Activated CD8-positive, alpha-beta T cell treated with anti-CD3 and anti-CD28 coated beads for 36 hours (primary cell): ENCODE results near the gene RPGRIP1L. TPM values are rescaled to one million over a fixed set of nuclear protein-coding genes. Genes with fewer than 3 reads are reported as not detected.

ENCODE experiments used
- ATAC-seq: fragments of 200-7000 bp; cut with Tn5 transposase; one replicate; pipeline ENCODE4 v1.10.0; 2021; ENCODE audit warnings: mild to moderate bottlenecking, moderate library complexity
- CTCF ChIA-PET: fragments of 350-600 bp; sonication (Branson Sonifier 250); formaldehyde crosslinking; loops from one replicate; lab custom pipeline; 2021; ENCODE audit warnings: antibody characterized with exemption; lab: Charles Lee
- POLR2A ChIA-PET: fragments of 350-600 bp; sonication (Branson Sonifier 250); formaldehyde crosslinking; loops from one replicate; lab custom pipeline; 2021; ENCODE audit warnings: antibody characterized with exemption; lab: Charles Lee
- DNase-seq: peaks from one replicate; pipeline ENCODE4 v3.0.0-alpha.2; 2020
- H3K27ac Mint-ChIP-seq: one replicate; pipeline ENCODE4 v1.8.0; 2021; ENCODE audit warnings: mild to moderate bottlenecking, mixed read lengths
- H3K27me3 Mint-ChIP-seq: one replicate; pipeline ENCODE4 v1.8.0; 2021; ENCODE audit warnings: mixed read lengths
- H3K36me3 Mint-ChIP-seq: one replicate; pipeline ENCODE4 v1.8.0; 2021; ENCODE audit warnings: low read depth, mixed read lengths
- H3K4me1 Mint-ChIP-seq: one replicate; pipeline ENCODE4 v1.8.0; 2021; ENCODE audit warnings: low read depth, mixed read lengths
- H3K4me3 Mint-ChIP-seq: one replicate; pipeline ENCODE4 v1.8.0; 2021; ENCODE audit warnings: mild to moderate bottlenecking, moderate library complexity, mixed read lengths
- H3K9me3 Mint-ChIP-seq: one replicate; pipeline ENCODE4 v1.8.0; 2021; ENCODE audit warnings: mixed read lengths
- CTCF ChIP-seq: fragments of 200-600 bp; IDR thresholded peaks from one replicate; pipeline ENCODE4 v1.8.0; 2022; ENCODE audit warnings: antibody characterized with exemption, mild to moderate bottlenecking
- intact Hi-C: fragments of 100-400 bp; cut with micrococcal nuclease; formaldehyde crosslinking; loops from one replicate; pipeline ENCODE4 v1.10.0; 2022
- total RNA-seq, 2 experiments: library from RNA; stranded (reverse); gene quantifications; one replicate each; pipeline ENCODE4 v1.2.3, GENCODE V29; 2021

The RPGRIP1L gene
- total RNA-seq: 1 to 10 TPM; 6.0 to 6.2 TPM

GRCh38 chr16:53703590-53704444, at the start of gene RPGRIP1L, which contains the start of gene FTO:
Gene RPGRIP1L (minus strand): TSS chr16:53703859. CDS start chr16:53700723, 3,136 bp downstream.
Gene FTO (plus strand): TSS chr16:53704156.
- Mint-ChIP-seq H3K4me1 (peaks cover 33% of the 10 kb centered on the region), H3K4me3 (peak within 1 kb of the TSS; percentile 95)
- DNase-seq: peak; percentile 99

GRCh38 chr16:53753431-53753830, 49.8 kb upstream of the RPGRIP1L start:
- Mint-ChIP-seq H3K4me3 (no peak overlapping the region), H3K4me1 (peaks cover 2% of the 10 kb centered on the region), H3K27ac (no peak overlapping the region), H3K9me3 (no peaks in the 10 kb centered on the region), H3K27me3 (no peaks in the 10 kb centered on the region), H3K36me3 (peaks cover 2% of the 10 kb centered on the region)
- DNase-seq (no peak), ATAC-seq (no peak)
- ChIA-PET POLR2A (interaction anchor here (1.1 kb wide), 1 partner anchor 33 kb away, joined by 3 read pairs; no protein-coding TSS in a partner anchor), CTCF (interaction anchor here (0.7 to 2.2 kb wide), 3 partner anchors 10 to 203 kb away, joined by 3 to 19 read pairs (median 4); no protein-coding TSS in a partner anchor)
- intact Hi-C loops: no loop called here
- TF ChIP-seq CTCF: no peak

More at GRCh38 chr16:53703590-53704444, at the start of gene RPGRIP1L, which contains the start of gene FTO:
- ChIA-PET POLR2A (interaction anchor here (0.9 kb wide), 1 partner anchor 21 kb away, joined by 4 read pairs; no protein-coding TSS in a partner anchor), CTCF (interaction anchor here (0.8 to 1.5 kb wide), 2 partner anchors 40 to 41 kb away, joined by 3 to 4 read pairs; no protein-coding TSS in a partner anchor)
- Mint-ChIP-seq H3K27me3 (no peaks in the 10 kb centered on the region), H3K36me3 (peaks cover 14% of the 10 kb centered on the region), H3K9me3 (no peaks in the 10 kb centered on the region), H3K27ac (peak within 1 kb of the TSS; percentile 93)
- peak; percentile 97 for ATAC-seq
- intact Hi-C loops: no loop called here
- TF ChIP-seq CTCF: no peak

- Mint-ChIP-seq H3K27ac (no peak overlapping the region), H3K9me3 (peaks cover 5% of the 10 kb centered on the region), H3K4me1 (no peaks in the 10 kb centered on the region), H3K4me3 (no peak overlapping the region), H3K27me3 (no peaks in the 10 kb centered on the region), H3K36me3 (peaks cover 2% of the 10 kb centered on the region)
- POLR2A ChIA-PET: no interaction called here
- ATAC-seq (no peak), DNase-seq (no peak)
- intact Hi-C loops: no loop called here
- no peak for TF ChIP-seq CTCF
- CTCF ChIA-PET: interaction anchor here (0.7 to 1.4 kb wide), 2 partner anchors 9 to 125 kb away, joined by 3 to 7 read pairs; no protein-coding TSS in a partner anchor
These were observed 48.9 kb upstream of the RPGRIP1L start for GRCh38 chr16:53752560-53752959.

GRCh38 chr16:53745753-53746266, 42.2 kb upstream of the RPGRIP1L start:
- Mint-ChIP-seq H3K27me3 (no peaks in the 10 kb centered on the region), H3K27ac (no peak overlapping the region), H3K4me1 (peaks cover 34% of the 10 kb centered on the region), H3K36me3 (peaks cover 2% of the 10 kb centered on the region), H3K4me3 (no peak overlapping the region), H3K9me3 (peaks cover 6% of the 10 kb centered on the region)
- CTCF ChIA-PET: interaction anchor here (4.5 kb wide), 1 partner anchor 197 kb away, joined by 22 read pairs; no protein-coding TSS in a partner anchor
- intact Hi-C loops: no loop called here
- no peak for TF ChIP-seq CTCF
- no peak for DNase-seq
- POLR2A ChIA-PET: no interaction called here
- peak; percentile 24 for ATAC-seq
